Liver (tissue), 3 donors: Measurements from ENCODE around the gene UPK1A.

Experiments
- FOXA2 ChIP-seq: IDR thresholded peaks from 2 replicates; pipeline ENCODE4 v1.6.1; 2016; ENCODE audit warnings: antibody characterized with exemption
- GABPA ChIP-seq, 2 donors: IDR thresholded peaks in 1 of 2; conservative IDR thresholded peaks in 1 of 2; 2 replicates each; pipeline ENCODE4 v1.6.1; 2016; ENCODE audit warnings: antibody characterized with exemption in 2 of 2, mild to moderate bottlenecking in 1 of 2, moderate library complexity in 1 of 2
- HNF4A ChIP-seq, 2 donors: conservative IDR thresholded peaks; 2 replicates each; pipeline ENCODE4 v1.6.1; 2016; ENCODE audit warnings: antibody characterized with exemption in 2 of 2, mild to moderate bottlenecking in 2 of 2
- SP1 ChIP-seq: IDR thresholded peaks from 2 replicates; pipeline ENCODE4 v1.6.1; 2018; ENCODE audit warnings: antibody characterized with exemption, mild to moderate bottlenecking
- TAF1 ChIP-seq: conservative IDR thresholded peaks from 2 replicates; pipeline ENCODE4 v1.6.1; 2016; ENCODE audit warnings: antibody characterized with exemption, mild to moderate bottlenecking
- YY1 ChIP-seq: IDR thresholded peaks from 2 replicates; pipeline ENCODE4 v1.6.1; 2016; ENCODE audit warnings: antibody characterized with exemption, mild to moderate bottlenecking
- TF ChIP-seq, protein P1 (sequence below): IDR thresholded peaks from 2 replicates; pipeline ENCODE4 v1.6.1; 2016; ENCODE audit warnings: antibody characterized with exemption, mild to moderate bottlenecking
- TF ChIP-seq, protein P2 (sequence below): fragments of 150-350 bp; IDR thresholded peaks from 2 replicates; pipeline ENCODE4 v1.5.1; 2017; ENCODE audit warnings: improper control_type of control experiment, low read depth, low read length; ENCODE audit not compliant: missing input control
- TF ChIP-seq, protein P3 (sequence below): IDR thresholded peaks from 2 replicates; pipeline ENCODE4 v1.6.1; 2016; ENCODE audit warnings: antibody characterized with exemption
- donor health status: healthy.
- donor health status: healthy.

DNA sequence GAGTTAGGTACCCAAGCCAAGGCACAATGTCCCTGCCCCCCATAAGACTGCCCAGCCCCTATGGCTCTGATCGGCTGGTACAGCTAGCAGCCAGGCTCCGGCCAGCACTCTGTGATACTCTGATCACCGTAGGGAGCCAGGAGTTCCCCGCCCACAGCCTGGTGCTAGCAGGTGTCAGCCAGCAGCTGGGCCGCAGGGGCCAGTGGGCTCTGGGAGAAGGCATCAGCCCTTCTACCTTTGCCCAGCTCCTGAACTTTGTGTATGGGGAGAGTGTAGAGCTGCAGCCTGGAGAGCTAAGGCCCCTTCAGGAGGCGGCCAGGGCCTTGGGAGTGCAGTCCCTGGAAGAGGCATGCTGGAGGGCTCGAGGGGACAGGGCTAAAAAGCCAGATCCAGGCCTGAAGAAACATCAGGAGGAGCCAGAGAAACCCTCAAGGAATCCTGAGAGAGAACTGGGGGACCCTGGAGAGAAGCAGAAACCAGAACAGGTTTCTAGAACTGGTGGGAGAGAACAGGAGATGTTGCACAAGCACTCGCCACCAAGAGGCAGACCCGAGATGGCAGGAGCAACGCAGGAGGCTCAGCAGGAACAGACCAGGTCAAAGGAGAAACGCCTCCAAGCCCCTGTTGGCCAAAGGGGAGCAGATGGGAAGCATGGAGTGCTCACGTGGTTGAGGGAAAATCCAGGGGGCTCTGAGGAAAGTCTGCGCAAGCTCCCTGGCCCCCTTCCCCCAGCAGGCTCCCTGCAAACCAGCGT is 48.5 kb downstream of the UPK1A start:
- TF ChIP-seq, protein P1, sequence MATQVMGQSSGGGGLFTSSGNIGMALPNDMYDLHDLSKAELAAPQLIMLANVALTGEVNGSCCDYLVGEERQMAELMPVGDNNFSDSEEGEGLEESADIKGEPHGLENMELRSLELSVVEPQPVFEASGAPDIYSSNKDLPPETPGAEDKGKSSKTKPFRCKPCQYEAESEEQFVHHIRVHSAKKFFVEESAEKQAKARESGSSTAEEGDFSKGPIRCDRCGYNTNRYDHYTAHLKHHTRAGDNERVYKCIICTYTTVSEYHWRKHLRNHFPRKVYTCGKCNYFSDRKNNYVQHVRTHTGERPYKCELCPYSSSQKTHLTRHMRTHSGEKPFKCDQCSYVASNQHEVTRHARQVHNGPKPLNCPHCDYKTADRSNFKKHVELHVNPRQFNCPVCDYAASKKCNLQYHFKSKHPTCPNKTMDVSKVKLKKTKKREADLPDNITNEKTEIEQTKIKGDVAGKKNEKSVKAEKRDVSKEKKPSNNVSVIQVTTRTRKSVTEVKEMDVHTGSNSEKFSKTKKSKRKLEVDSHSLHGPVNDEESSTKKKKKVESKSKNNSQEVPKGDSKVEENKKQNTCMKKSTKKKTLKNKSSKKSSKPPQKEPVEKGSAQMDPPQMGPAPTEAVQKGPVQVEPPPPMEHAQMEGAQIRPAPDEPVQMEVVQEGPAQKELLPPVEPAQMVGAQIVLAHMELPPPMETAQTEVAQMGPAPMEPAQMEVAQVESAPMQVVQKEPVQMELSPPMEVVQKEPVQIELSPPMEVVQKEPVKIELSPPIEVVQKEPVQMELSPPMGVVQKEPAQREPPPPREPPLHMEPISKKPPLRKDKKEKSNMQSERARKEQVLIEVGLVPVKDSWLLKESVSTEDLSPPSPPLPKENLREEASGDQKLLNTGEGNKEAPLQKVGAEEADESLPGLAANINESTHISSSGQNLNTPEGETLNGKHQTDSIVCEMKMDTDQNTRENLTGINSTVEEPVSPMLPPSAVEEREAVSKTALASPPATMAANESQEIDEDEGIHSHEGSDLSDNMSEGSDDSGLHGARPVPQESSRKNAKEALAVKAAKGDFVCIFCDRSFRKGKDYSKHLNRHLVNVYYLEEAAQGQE = no peak
- TF ChIP-seq, protein P2, sequence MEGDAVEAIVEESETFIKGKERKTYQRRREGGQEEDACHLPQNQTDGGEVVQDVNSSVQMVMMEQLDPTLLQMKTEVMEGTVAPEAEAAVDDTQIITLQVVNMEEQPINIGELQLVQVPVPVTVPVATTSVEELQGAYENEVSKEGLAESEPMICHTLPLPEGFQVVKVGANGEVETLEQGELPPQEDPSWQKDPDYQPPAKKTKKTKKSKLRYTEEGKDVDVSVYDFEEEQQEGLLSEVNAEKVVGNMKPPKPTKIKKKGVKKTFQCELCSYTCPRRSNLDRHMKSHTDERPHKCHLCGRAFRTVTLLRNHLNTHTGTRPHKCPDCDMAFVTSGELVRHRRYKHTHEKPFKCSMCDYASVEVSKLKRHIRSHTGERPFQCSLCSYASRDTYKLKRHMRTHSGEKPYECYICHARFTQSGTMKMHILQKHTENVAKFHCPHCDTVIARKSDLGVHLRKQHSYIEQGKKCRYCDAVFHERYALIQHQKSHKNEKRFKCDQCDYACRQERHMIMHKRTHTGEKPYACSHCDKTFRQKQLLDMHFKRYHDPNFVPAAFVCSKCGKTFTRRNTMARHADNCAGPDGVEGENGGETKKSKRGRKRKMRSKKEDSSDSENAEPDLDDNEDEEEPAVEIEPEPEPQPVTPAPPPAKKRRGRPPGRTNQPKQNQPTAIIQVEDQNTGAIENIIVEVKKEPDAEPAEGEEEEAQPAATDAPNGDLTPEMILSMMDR = no peak
- no peak for TF ChIP-seq HNF4A (conservative IDR thresholded peaks at IDR 0.05)
- TF ChIP-seq SP1 = no peak
- no peak for TF ChIP-seq FOXA2
- TF ChIP-seq TAF1 = no peak
- no peak for TF ChIP-seq GABPA (IDR thresholded peaks at IDR 0.05 in 1 of 2, conservative IDR thresholded peaks at IDR 0.05 in 1 of 2)
- TF ChIP-seq, protein P3, sequence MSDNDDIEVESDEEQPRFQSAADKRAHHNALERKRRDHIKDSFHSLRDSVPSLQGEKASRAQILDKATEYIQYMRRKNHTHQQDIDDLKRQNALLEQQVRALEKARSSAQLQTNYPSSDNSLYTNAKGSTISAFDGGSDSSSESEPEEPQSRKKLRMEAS = no peak
- no peak for TF ChIP-seq YY1
